H4 (cell line): ENCODE measurements around the gene CGREF1. TPM values are rescaled to one million over a fixed set of nuclear protein-coding genes. Genes with fewer than 3 reads are reported as not detected.
"Not testable (repeated sequence)": the region's sequence is repeated elsewhere in the genome, so short reads cannot be mapped to it uniquely, and the experiment has no call there.

ENCODE experiments used
- DNase-seq: peaks from one replicate; pipeline ENCODE4 v3.0.0-alpha.2; 2015; ENCODE audit warnings: low spot score
- total RNA-seq: library from RNA; depleted of rRNA; stranded (reverse); fragments of >200 nt; shearing (Covaris generic); gene quantifications from 2 replicates; pipeline ENCODE4 v1.2.3, GENCODE V29; 2014

CGREF1 gene
- total RNA-seq, 1 experiment from 2014 or later: 0.31 TPM

DNA sequence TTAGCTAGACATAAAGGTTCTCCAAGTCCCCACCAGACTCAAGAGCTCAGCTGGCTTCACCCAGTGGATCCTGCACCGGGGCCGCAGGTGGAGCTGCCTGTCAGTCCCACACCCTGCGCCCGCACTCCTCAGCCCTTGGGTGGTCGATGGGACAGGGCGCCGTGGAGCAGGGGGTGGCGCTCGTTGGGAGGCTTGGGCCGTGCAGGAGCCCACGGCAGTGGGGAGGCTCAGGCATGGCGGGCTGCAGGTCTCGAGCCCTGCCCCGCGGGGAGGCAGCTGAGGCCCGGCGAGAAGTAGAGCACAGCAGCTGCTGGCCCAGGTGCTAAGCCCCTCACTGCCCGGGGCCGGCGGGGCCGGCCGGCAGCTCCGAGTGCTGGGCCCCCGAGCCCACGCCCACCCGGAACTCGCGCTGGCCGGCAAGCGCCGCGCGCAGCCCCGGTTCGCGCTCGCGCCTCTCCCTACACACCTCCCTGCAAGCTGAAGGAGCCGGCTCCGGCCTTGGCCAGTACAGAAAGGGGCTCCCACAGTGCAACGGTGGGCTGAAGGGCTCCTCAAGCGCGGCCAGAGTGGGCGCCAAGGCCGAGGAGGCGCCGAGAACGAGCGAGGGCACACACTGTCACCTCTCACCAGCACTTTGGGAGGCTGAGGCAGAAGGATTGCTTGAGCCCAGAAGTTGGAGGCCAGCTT, 7.4 kb downstream of the CGREF1 start:
- DNase-seq: not testable (repeated sequence)

DNA sequence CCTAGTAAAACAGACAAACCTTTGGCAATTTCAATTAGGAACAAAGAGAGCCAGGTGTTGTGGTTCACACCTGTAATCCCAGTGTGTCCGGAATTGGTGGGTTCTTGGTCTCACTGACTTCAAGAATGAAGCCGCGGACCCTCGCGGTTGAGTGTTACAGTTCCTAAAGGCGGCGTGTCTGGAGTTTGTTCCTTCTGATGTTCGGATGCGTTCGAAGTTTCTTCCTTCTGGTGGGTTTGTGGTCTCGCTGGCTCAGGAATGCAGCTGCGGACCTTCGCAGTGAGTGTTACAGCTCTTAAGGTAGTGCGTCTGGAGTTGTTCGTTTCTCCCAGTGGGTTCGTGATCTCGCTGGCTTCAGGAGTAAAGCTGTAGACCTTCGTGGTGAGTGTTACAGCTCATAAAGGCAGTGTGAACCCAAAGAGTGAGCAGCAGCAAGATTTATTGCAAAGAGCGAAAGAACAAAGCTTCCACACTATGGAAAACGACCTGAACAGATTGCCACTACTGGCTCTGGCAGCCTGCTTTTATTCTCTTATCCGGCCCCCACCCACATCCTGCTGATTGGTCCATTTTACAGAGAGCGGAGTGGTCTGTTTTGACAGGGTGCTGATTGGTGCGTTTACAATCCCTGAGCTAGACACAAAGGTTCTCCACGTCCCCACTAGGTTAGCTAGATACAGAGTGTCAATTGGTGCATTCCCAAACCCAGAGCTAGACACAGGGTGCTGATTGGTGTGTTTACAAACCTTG, 8.2 kb downstream of the CGREF1 start:
- not testable (repeated sequence) for DNase-seq

DNA sequence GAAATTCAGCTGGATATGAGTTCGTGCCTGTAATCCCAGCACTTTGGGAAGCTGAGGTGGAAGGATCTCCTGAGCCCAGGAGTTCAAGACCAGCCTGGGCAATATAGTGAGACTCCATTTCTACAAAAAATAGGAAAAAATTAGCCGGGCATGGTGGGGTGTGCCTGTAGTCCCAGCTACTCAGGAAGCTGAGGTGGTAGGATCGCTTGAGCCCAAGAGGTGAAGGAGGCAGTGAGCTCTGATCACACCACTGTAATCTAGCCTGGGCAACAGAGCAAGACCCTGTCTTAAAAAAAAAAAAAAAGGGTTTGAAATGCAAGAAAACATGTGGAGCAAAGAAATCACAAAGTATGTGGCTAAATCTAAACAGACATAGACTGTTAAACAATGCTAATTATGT, 9.8 kb downstream of the CGREF1 start:
- DNase-seq: no peak

DNA sequence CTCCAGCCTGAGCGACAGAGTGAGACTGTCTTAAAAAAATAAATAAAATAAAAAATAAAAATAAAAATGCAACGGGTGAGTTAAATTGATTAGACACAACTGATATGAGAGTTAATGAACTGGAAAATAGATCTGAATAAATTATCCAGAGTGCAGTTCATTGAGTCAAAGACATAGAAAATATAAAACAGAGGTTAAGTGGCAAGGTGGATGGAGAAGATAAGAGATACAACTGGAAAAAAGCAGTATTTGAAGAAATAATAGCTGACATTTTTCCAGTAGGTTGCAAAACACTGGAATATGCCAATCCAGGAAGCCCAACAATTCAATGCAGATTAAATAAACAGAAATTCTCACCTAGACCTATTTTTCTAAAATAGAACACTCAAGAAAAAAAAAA, 10.7 kb downstream of the CGREF1 start:
- DNase-seq: no peak

DNA sequence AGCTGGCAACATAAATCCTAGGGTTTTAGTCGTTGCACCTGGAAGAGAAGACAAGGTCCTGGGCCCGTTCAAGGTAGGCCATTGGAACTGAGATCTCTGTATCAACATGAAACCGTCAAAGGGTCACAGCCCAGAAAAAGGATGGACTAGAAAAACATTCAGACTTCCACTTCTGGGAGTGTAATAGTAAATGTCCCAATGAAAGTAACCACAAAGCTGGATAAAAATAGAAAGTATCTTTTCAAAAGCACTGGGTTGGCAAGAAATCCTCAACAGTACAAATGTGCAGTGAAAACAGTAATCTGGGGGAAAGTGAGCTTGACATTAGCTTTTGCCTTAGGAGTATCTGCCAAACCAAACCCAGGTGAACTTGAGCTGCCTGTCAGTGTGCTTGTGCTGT, 12.9 kb downstream of the CGREF1 start:
- no peak for DNase-seq

DNA sequence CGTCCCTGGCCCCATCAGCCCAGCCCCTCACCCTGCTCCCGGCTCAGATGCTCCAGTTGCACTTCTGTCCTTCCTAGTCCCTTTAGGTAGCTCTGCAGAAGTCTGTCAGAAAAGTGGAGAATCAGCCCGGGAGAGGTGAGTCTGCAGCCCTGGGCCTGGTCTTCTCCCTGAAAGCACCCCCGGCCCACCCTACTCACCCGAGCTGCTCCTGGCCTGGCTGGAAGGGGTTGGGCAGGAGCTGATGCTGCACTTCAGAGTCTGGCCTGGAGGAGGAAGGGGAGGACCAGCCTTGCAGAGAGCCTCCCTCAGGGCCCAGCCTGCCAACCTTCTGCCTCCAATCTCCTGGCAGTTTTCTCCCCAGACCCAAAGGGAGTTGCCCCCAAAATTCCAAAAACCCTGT, 16.6 kb downstream of the CGREF1 start:
- no peak for DNase-seq

DNA sequence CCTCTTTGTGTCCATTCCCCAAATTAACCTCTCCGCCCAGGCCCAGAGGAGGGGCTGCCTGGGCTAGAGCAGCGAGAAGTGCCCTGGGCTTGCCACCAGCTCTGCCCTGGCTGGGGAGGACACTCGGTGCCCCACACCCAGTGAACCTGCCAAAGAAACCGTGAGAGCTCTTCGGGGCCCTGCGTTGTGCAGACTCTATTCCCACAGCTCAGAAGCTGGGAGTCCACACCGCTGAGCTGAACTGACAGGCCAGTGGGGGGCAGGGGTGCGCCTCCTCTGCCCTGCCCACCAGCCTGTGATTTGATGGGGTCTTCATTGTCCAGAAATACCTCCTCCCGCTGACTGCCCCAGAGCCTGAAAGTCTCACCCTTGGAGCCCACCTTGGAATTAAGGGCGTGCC, 18.9 kb downstream of the CGREF1 start:
- DNase-seq: no peak

DNA sequence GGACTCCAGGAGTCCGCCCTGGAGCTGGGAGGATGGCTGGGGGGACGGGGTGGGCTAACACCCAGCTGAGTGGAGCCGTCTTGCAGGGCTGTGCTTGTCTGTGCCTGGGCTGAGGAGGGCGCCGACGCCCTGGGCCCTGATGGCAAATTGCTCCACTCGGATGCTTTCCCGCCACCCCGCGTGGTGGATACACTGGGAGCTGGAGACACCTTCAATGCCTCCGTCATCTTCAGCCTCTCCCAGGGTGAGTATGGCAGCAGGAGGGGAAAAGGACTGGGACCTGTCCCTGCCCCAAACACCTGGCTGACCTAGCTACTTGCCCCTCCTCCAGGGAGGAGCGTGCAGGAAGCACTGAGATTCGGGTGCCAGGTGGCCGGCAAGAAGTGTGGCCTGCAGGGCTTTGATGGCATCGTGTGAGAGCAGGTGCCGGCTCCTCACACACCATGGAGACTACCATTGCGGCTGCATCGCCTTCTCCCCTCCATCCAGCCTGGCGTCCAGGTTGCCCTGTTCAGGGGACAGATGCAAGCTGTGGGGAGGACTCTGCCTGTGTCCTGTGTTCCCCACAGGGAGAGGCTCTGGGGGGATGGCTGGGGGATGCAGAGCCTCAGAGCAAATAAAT, 19.5 kb downstream of the CGREF1 start:
- DNase-seq: no peak

DNA sequence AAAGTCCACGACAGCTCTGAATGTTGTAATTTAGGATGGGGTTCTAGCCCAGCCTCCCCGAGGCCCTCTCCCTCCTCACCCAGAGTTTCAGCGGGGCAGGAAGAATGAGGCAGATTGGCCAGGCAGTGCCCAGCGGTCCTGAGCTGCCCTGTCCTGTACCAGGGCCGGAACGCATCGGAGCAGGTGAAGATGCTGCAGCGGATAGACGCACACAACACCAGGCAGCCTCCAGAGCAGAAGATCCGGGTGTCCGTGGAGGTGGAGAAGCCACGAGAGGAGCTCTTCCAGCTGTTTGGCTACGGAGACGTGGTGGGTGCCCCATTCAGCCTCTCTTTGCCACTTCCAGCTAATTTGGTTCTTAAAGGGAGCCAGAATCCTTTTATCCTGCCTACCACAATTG, 21.6 kb downstream of the CGREF1 start:
- no peak for DNase-seq

DNA sequence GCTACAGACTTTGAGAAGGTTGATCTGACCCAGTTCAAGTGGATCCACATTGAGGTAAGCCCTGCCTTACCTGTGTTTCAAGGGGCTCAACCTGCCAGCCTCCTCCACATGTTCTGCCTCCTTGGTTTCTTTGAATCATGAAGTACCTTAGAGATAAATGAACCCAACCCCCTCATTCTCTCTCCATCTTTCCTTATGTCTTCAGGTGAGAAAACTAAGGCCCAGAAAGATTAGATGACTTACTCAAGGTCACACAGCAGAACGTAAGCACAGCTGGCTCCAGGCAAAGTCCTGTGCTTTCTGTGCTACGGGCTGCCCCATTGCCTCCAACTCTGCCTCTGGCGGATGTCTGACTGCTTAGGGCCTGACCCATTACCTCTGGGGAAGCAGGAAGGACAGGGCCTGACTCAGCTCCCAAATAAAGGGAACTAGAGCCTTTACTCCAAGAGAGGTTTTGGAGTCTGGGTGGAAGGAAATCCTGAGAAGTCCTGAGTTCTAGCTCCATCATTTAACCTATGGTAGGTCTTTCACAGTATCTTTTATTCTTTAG, 22.1 kb downstream of the CGREF1 start:
- no peak for DNase-seq

DNA sequence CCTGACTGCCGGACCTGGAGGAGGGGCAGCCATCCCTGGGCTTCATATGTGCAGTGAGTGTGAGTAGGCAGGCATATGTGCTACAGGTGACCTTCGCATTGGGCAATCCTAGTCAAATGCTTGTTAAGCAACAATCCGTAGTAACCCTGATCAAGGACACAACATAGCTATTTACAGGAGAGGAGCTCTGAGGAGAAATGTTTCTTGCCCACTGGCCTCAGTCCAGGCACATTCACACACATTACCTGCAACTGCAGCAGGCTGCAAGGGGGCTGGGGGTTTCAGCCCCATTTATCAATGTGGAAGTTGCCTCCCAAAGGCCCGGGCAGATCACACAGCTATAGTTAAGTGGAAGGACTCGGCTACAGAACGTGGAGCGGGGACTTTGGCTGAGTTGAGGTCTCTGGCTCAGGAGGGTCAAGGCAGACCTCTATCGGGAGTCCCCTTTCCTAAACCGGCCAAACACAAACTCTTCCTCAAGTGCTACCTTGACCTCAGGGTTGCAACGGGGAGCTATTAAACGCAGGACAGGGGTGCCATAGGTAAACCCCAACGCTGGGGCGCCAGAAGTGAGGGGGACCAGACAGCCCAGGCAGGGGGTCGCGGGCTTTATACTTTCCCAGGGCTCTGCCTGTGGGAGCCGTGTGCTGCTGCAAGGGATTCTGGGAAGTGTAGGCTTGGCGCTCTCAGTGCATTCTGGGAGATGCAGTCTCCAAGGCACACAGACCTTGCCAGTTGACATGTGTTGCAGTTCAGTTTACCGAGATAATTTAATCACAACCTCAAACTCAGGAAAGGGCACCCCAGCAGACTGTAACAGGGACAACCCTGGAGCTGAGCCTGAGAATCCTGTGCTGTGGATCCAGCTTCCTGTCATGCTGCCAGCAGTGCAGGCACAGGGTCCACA, 22.9 kb downstream of the CGREF1 start:
- no peak for DNase-seq

DNA sequence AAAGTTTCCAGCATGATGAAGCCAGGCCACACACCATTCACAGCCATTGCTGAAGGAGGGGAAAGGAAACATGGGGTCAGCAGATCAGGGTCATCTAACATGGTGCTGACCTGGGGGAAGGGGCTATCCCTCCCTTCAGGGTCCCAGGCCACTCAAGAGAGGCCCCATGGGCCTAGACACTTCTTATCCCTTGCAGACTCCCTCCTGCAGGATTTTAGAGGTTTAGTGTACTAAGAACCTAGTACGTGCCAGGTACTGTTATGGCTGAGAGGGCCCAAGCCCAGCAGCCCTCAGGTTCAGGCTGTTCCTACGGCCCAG, 23.5 kb downstream of the CGREF1 start:
- no peak for DNase-seq

DNA sequence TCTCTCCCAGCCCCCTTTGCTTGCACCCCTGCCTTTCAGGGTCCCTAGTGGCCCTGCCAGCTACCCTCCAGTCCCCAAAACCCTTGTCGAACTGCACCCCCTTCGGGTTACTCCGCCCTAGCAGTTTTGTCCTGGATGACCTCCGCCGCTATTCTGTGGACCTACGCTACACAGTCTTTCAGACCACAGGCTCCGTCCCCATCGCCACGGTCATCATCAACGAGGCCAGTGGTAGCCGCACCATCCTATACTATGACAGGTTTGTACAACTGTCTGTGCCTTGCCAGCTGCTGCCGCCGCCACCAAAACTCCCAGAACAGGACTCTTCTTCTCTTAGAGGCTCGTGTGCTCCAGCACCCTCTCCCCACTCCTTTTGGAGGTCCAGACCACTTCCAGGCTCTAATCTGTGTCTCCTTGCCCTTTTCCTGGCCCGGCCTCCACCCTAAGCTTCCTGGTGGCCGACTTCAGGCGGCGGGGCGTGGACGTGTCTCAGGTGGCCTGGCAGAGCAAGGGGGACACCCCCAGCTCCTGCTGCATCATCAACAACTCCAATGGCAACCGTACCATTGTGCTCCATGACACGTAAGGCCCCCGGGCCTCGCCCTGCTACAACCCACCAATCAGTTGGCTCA, 24.5 kb downstream of the CGREF1 start:
- DNase-seq: no peak

DNA sequence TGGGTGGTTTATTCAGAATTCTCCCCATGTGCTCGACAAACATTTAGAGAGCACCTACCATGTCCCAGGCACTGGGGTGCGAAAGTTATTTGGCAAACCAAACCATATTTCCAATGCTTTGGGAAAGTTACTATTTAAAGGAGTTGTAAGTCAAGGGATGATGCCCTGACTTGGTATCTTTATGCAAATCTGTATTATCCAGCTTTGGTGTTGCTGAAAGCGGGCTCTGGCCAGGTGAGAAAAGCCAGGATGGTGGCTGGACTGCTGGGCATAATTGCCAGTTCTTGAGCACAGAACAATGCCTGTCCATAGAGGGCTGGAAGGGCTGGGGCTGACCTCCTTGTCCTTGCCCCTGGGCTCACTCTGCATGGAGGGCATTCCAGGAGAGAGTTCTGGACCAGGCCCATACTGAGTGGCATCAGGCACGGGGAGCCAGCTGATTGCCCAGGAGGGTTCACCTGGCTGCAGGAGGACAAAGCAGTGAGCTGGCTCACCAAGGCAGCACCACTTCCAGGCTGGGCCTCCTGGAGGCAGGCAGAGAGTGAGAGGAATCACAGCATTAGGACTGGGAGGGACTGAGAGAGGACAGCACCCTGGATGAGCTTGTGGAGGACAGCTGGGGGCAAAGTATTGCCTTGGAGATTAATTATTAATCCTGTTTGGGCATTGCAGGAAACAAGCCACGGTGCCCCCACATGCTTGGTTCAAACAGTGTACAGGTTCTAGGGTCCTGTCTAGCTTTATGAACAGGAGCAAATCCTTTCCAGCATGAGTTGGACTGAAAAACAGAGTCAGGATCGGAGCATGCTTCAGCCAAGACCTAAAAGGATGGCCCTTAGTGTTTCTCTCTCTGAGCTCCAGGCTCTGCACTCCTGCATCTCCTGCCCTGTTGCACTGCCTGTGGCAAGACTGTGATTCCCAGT, 25.2 kb downstream of the CGREF1 start:
- no peak for DNase-seq

DNA sequence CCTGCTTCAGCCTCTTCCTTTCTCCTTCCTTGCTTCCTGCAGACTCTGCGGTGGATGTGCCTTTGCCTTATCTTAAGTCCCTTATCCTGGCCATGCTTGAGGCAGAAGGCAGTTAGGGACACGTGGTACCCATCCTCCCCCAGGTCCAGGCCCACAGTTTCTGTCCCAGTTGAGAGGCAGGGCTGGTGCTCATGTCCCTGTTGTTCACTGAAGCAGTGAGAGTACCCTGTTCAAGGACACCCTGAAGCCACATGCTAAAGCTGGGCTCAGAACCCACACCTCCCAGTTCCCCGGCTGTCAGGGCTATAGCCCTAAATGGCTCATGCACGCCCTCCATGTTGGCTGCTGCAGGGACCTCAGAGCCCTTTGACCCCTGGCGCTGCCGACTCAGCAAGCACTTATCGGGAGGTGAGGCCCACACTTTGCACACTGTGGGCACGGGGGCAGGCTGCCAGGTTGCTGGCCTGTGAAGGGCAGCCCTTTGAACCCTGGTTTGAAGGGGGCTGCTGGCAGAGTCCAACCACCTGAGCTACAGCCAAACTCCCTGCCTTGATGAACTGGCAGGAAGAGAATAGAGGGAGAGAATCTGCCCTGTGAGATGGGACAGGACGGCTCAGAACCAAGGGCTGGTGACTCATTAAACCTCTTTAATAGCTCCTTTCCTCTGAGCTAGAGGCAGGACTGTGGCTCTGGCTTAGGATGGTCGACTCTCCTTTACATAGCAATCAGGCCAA, 26.1 kb downstream of the CGREF1 start:
- DNase-seq: no peak

DNA sequence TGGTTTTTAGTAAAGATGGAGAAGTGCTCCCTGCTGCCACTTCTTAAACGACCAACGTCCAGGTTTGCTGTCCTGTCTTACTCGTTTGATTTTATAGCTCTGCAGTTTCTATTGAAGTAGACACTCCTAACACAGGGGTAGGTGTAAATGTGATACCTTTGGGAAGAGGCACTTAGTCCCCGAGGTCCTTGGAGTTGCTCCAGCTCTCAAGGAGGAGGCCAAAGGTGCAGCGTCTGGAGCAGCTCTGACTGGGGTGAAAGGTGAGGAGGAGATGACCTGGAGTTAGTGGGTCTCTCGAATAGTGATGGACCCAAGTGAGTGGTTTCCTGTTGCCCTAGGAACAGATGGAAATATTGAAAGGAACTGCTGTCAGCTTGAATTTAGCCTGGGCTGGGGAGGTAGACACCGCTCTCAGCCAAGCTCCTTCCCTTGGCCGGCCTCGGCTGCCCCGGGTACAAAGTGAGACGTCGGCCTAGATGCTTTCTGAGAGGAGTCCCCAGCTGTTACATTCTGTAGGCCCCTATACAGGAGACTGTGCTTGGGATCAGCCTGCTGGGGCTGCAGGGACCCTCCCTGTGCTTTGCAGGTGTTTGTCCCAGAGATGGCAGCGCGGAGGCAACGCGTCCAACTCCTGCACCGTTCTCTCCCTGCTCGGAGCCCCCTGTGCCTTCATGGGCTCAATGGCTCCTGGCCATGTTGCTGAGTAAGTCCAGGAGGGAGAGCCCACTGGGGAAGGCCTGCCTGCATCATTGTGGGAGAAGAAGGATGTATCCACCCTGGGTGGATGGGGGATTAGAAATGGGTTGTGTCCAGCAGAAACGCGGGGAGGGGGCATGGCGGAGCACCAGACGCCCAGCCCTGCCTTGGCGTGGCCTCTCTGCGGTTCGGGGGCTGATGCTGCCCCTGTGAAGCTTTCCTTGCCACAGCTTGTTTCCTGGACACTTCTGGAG, 26.9 kb downstream of the CGREF1 start:
- DNase-seq: no peak

DNA sequence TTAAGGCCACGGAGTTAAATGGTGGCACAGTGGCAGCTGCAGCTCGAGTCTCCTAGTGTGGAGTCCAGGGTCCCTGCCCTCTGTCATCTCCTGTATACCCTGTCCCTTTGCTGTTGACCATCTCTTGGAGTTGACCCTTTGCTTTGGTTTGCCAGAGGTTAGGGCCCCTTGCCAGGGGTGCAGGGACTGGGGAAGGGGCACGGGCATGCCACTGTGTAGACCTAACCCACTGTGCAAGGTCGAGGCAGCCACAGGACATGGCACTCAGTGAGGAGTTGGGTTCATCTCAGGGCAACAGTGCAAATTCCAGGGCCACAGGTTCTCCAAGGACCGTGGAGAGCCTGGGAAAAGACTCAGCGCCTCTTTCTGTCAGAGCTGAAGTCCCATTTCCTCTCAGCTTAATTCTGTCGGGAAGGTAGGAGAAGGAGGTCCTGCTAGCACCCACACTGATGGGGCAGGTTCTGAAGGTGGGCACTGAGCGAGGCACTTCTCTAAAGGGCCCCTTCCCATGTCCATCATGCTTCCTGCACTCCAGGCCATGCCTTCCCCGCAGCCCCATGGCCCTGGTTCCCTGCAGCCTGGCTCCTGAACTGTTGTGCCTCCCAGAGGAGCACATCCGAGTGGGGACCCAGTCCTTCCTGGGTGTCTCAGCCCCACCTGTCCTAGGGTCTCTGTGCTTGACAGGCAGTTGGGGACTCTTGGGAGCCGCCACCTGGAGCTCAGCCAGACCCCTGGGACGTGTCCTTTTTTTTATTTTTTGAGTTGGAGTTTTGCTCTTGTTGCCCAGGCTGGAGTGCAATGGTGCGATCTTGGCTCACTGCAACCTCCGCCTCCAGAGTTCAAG, 29.6 kb downstream of the CGREF1 start:
- no peak for DNase-seq

DNA sequence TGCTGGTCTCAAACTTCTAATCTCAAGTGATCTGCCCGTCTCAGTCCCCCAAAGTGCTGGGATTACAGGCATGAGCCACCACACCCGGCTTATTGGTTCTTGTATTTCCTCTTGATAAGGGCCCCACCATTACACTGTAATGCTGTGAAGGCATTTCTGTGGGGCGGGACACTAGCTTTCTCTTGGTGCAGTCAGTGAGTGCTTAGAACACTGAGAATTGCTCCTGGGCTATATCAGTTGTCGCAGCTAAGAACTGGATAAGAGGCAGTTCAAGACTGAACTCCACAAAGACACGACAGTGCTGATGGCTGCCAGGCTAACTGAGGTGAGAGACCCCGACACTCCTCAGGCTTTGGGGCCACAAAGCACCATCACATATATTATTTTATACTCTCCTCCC, 30.3 kb downstream of the CGREF1 start:
- DNase-seq: no peak
